ENCODE measurements around the gene TMEM185B.

TMEM185B gene

GRCh38 chr2:120218181-120218580, 5.0 kb downstream of the TMEM185B start:
- peaks cover 13% of the 10 kb centered on the region for H3K27me3 Mint-ChIP-seq (ENCODE audit: low read depth)
- H3K4me3 Mint-ChIP-seq: no peak overlapping the region
- H3K9me3 Mint-ChIP-seq: peaks cover 33% of the 10 kb centered on the region
- H3K27ac Mint-ChIP-seq: no peak overlapping the region
- peaks cover 56% of the 10 kb centered on the region for H3K36me3 Mint-ChIP-seq (ENCODE audit: low read depth)
- no peak for TF ChIP-seq CTCF (IDR thresholded peaks at IDR 0.05; ENCODE audit: unreplicated experiment in 3 of 3)
- peaks cover 15% of the 10 kb centered on the region for H3K4me1 Mint-ChIP-seq

- H3K27ac Mint-ChIP-seq: no peak overlapping the region
- no peak overlapping the region for H3K4me3 Mint-ChIP-seq
- H3K4me1 Mint-ChIP-seq: no peaks in the 10 kb centered on the region
- H3K36me3 Mint-ChIP-seq (ENCODE audit: low read depth): no peaks in the 10 kb centered on the region
- H3K9me3 Mint-ChIP-seq: no peaks in the 10 kb centered on the region
- TF ChIP-seq CTCF (IDR thresholded peaks at IDR 0.05; ENCODE audit: unreplicated experiment in 3 of 3): no peak
- H3K27me3 Mint-ChIP-seq (ENCODE audit: low read depth): no peaks in the 10 kb centered on the region
Measured at GRCh38 chr2:120210270-120210693, 12.9 kb downstream of the TMEM185B start.

- Mint-ChIP-seq H3K27me3 (ENCODE audit: low read depth) (no peaks in the 10 kb centered on the region), H3K36me3 (ENCODE audit: low read depth) (no peaks in the 10 kb centered on the region), H3K9me3 (no peaks in the 10 kb centered on the region), H3K4me1 (no peaks in the 10 kb centered on the region), H3K4me3 (no peak overlapping the region), H3K27ac (no peak overlapping the region)
- no peak for TF ChIP-seq CTCF (IDR thresholded peaks at IDR 0.05; ENCODE audit: unreplicated experiment in 3 of 3)
Measured at GRCh38 chr2:120209427-120210269, 13.6 kb downstream of the TMEM185B start.

DNA sequence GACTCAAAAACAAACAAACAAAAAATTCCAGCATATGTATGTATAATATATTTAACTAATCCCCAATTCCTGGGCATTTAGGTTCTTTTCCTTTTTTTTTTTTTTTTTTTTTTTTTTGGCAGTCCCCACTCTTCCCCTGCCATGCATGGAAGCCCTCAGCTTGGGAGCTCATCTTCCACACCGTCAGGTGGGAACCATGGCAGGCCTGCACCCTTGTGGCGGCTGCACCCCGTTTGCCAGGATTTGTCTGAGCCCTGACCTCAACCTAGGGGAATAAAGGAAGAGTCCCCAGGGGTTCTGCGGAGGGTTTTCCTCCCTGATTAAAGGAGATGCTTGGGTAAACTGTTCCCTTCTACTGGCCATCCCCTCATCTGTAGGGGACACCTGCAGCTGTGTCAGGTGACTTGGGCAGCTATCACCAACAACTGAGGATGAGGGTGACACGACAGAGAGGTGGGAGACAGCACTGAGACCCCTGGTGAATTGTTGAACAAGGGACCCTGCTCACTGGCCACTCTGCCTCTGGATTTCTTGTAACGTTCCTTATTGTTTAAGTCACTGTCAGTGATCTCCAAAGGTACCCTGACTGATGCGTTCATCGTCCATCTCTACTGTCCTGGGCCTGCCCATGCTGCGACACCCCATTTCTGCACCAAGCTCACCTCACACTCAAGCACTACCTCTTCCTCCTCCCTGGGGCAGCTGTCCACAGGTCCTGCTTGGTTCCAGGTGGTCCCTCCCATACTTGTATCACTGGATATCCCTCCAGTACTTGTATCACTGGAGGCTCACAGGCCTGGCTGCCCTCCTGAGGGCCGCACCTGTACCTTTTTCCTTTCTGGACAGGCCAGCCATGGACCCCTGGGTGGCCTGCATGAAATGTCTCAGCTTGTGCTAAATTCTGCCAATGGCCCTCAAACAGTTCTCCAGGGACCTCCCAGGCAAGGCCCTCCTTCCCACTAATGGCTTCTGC, 14.5 kb downstream of the TMEM185B start:
- Mint-ChIP-seq H3K27ac (no peak overlapping the region), H3K4me3 (no peak overlapping the region), H3K27me3 (ENCODE audit: low read depth) (no peaks in the 10 kb centered on the region), H3K36me3 (ENCODE audit: low read depth) (no peaks in the 10 kb centered on the region), H3K4me1 (no peaks in the 10 kb centered on the region), H3K9me3 (no peaks in the 10 kb centered on the region)
- no peak for TF ChIP-seq CTCF (IDR thresholded peaks at IDR 0.05; ENCODE audit: unreplicated experiment in 3 of 3)

DNA sequence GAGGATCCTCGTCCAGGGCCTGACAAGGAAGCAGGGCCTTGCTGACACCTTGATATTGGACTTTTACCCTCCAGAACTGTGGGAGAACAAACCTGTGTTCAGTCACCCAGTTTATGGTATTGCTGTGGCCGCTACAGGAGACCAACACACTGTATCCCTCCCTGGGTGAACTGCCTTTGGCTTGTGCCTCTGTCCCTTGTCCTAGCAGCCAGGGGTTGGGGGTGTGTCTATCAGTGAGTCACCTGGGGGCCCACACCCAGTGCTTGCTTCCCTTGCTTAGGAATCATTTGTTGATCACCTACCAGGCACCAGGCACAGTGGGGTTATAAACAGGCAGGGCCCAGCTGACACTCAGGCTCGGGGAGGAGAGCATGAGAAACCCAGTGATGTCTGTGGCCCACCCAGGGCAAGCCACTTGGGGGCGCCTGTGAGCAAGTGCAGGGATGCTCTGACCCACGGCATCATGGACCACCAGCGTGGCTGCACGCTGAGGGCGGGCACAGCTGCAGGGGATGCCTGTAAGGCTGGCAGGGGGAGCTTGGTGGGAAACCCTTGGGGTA, 17.1 kb downstream of the TMEM185B start:
- Mint-ChIP-seq H3K9me3 (no peaks in the 10 kb centered on the region), H3K27ac (no peak overlapping the region), H3K4me3 (no peak overlapping the region), H3K36me3 (ENCODE audit: low read depth) (no peaks in the 10 kb centered on the region), H3K27me3 (ENCODE audit: low read depth) (no peaks in the 10 kb centered on the region), H3K4me1 (peaks cover 4% of the 10 kb centered on the region)
- TF ChIP-seq CTCF (IDR thresholded peaks at IDR 0.05; ENCODE audit: unreplicated experiment in 3 of 3): peak in 1 of 3 experiments; percentile 31
